Esophagus squamous epithelium (tissue), 4 donors: ENCODE data around the gene NFATC2.

Experiments used
- CTCF ChIP-seq, 6 experiments: fragments of 450-650 bp in 4 of 6; fragments of 200-600 bp in 2 of 6; sonication (generic) in 2 of 6; IDR thresholded peaks; one replicate each; pipeline ENCODE4 v1.5.1; 2016 to 2019; ENCODE audit warnings: antibody characterized with exemption in 6 of 6, mild to moderate bottlenecking in 4 of 6, moderate library complexity in 4 of 6
- POLR2A ChIP-seq, 4 donors: fragments of 450-650 bp; IDR thresholded peaks; one replicate each; pipeline ENCODE4 v1.6.1; 2017; ENCODE audit warnings: antibody characterized with exemption in 4 of 4, mild to moderate bottlenecking in 4 of 4, moderate library complexity in 3 of 4

DNA sequence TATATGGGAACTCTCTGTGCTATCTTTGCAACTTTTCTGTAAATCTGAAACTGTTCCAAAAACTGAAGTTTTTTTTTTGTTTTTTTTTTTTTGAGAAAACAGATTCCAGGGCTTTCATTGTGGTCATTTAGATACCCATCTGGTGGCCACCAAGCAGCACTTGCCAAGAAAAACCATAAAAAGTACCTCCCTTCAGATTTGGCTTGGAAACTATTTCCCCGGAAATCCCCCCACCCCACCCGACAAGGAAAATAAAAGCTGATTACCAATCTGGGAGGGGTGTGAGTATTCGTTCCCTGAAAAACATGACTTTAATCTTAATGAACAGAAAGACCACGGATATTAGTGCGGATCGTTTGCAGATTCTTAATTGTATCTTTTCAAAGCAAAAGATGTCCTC, 1.9 kb downstream of the NFATC2 start:
- TF ChIP-seq CTCF (IDR thresholded peaks at IDR 0.05) = no peak
- TF ChIP-seq POLR2A (IDR thresholded peaks at IDR 0.05) = no peak
